Stomach (tissue), 9 donors: Measurements from ENCODE around the gene MOB4. TPM values are rescaled to one million over a fixed set of nuclear protein-coding genes. Genes with fewer than 3 reads are reported as not detected.
A peak's percentile ranks its signal among the peaks of the same experiment; 100 is the strongest.

ENCODE experiments used
- DNase-seq, 2 donors: peaks; one replicate each; pipeline versions ENCODE4 v3.0.0 to v3.0.0-alpha.2; 2013 to 2019
- H3K27ac ChIP-seq, 5 donors: fragments of 200-600 bp in 4 of 5; sonication (generic) in 4 of 5; one replicate each; pipeline ENCODE4 v1.5.1; 2013 to 2019; ENCODE audit warnings: mild to moderate bottlenecking in 1 of 5, moderate library complexity in 1 of 5
- H3K27me3 ChIP-seq, 3 donors: fragments of 200-600 bp; sonication (generic); one replicate each; pipeline ENCODE4 v1.5.1; 2017 to 2019; ENCODE audit warnings: mixed run types in 1 of 3
- H3K36me3 ChIP-seq, 4 donors: fragments of 200-600 bp; sonication (generic); 1 replicate in 3 of 4; 2 replicates in 1 of 4; pipeline ENCODE4 v1.5.1; 2016 to 2019
- H3K4me1 ChIP-seq, 4 donors: fragments of 200-600 bp; sonication (generic); one replicate each; pipeline ENCODE4 v1.5.1; 2016 to 2019
- H3K4me3 ChIP-seq, 4 donors: fragments of 200-600 bp; sonication (generic) in 3 of 4; one replicate each; pipeline ENCODE4 v1.5.1; 2016 to 2019; ENCODE audit warnings: mild to moderate bottlenecking in 1 of 4
- H3K9me3 ChIP-seq, 4 donors: fragments of 200-600 bp; sonication (generic); one replicate each; pipeline ENCODE4 v1.5.1; 2016 to 2019
- CTCF ChIP-seq, 7 experiments: fragments of 450-650 bp in 4 of 7; fragments of 200-600 bp in 3 of 7; sonication (generic) in 3 of 7; IDR thresholded peaks; one replicate each; pipeline ENCODE4 v1.5.1; 2016 to 2019; ENCODE audit warnings: antibody characterized with exemption in 7 of 7, control low read depth in 2 of 7, mild to moderate bottlenecking in 1 of 7
- EP300 ChIP-seq: sonication (generic); formaldehyde crosslinking; IDR thresholded peaks from one replicate; pipeline ENCODE4 v1.6.1; 2017; ENCODE audit warnings: antibody characterized with exemption
- POLR2A ChIP-seq, 4 donors: fragments of 450-650 bp; IDR thresholded peaks; one replicate each; pipeline ENCODE4 v1.6.1; 2016; ENCODE audit warnings: antibody characterized with exemption in 4 of 4, control low read depth in 2 of 4, mild to moderate bottlenecking in 1 of 4, moderate library complexity in 1 of 4
- POLR2AphosphoS5 ChIP-seq, 3 donors: sonication (generic); formaldehyde crosslinking; IDR thresholded peaks; one replicate each; pipeline ENCODE4 v1.6.1; 2016; ENCODE audit warnings: antibody characterized with exemption in 3 of 3
- WGBS, 5 donors: extraction: QIAGEN DNeasy Blood & Tissue Kit in 3 of 5; methylation state at CpG; one replicate each; pipeline versions ENCODE4 v1.1.5 to v1.1.7; 2013 to 2018; 5-methylcytosine and 5-hydroxymethylcytosine counted together
- intact Hi-C: fragments of 100-400 bp; cut with DNase I; formaldehyde crosslinking; loops from one replicate; pipeline ENCODE4 v1.15.1; 2023; ENCODE audit warnings: low total_unique reads
- polyA plus RNA-seq, 3 donors: library from polyadenylated mRNA; stranded (reverse); fragments of 200-250 nt; gene quantifications; one replicate each; pipeline ENCODE4 v1.2.3, GENCODE V29; 2013
- total RNA-seq, 5 donors: library from RNA; depleted of rRNA; stranded (reverse); fragments of >200 nt; gene quantifications; one replicate each; pipeline versions ENCODE4 v1.1.0 to v1.2.3, GENCODE V29; 2014 to 2016
- donor health status: healthy with polysubstance abuse.
- donor health status: Bipolar disorder and iron deficiency.
- donor health status: healthy.

MOB4 gene
- total and polyA plus RNA-seq, 8 donors = 2.6 to 56.0 (median 27.2) TPM

DNA sequence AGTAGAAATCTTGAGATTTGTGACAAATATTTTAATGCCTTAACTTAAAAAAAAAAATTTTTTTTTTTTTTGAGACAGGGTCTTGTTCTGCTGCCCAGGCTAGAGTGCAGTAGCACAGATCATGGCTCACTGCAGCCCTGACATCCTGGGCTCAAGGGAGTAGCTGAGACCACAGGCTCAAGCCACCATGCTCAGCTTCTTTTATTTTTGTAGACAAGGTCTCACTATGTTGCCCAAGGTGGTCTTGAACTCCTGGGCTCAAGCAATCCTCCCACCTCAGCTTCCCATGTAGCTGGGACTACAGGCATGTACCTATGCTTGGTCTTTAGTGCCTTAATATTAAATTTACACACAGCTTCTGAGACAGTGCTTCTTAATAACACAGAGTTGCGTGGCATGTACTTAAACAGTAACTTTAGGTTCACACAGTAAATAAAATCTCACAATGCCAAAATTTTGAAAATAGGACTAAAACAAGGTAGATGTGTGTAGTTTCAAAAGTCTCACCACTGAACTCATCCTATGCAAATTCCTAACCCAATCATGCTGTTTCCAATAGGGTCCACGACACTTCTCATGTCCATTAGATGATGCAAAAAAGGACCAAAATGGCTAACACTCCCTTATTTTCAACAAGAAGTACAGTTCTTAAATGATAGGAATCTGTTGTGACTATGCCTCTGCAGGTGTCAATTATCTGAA, 20.3 kb upstream of the MOB4 start:
- peaks cover 55 to 70% (median 66%) of the 10 kb centered on the region in 4 donors for H3K36me3 ChIP-seq
- H3K27ac ChIP-seq = no peak overlapping the region
- DNase-seq = no peak
- H3K4me3 ChIP-seq = no peak overlapping the region
- TF ChIP-seq EP300 (no peak), POLR2A (IDR thresholded peaks at IDR 0.05) (no peak), CTCF (IDR thresholded peaks at IDR 0.05) (no peak), POLR2AphosphoS5 (IDR thresholded peaks at IDR 0.05) (no peak)
- no peaks in the 10 kb centered on the region for H3K27me3 ChIP-seq
- no peaks in the 10 kb centered on the region for H3K9me3 ChIP-seq
- peaks cover 24 to 45% (median 35%) of the 10 kb centered on the region in 4 donors for H3K4me1 ChIP-seq
- 80 to 92% (median 87%) methylated on average over 2 of the region's 2 CpGs for WGBS, 5 donors
- intact Hi-C loops = no loop called here

DNA sequence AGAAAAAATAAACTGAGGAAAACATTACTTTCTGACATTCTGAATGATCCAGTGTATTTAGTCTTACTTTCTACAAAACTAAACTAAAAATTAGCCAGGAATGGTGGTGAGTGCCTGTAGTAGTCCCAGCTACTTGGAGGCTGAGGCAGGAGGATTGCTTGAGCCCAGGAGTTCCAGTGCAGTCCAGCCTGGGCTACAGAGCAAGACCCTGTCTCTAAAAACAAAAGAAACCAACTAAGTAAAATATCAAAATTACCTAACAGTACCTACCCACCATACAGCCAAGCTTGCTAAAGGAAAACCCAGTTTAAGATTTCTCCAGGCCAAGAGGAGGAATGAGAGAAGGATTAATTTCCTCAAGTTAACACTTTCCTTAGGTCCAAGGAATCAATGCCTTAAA, 19.2 kb upstream of the MOB4 start:
- Histone ChIP-seq H3K4me3 (peak overlapping the region in 1 of 4 donors; percentile 90), H3K27me3 (no peaks in the 10 kb centered on the region), H3K27ac (no peak overlapping the region), H3K36me3 (peaks cover 51 to 59% (median 55%) of the 10 kb centered on the region in 4 donors), H3K9me3 (no peaks in the 10 kb centered on the region), H3K4me1 (peaks cover 31 to 50% (median 40%) of the 10 kb centered on the region in 4 donors)
- TF ChIP-seq POLR2AphosphoS5 (IDR thresholded peaks at IDR 0.05) (no peak), CTCF (IDR thresholded peaks at IDR 0.05) (no peak), EP300 (no peak), POLR2A (IDR thresholded peaks at IDR 0.05) (no peak)
- DNase-seq = no peak
- intact Hi-C loops = no loop called here

DNA sequence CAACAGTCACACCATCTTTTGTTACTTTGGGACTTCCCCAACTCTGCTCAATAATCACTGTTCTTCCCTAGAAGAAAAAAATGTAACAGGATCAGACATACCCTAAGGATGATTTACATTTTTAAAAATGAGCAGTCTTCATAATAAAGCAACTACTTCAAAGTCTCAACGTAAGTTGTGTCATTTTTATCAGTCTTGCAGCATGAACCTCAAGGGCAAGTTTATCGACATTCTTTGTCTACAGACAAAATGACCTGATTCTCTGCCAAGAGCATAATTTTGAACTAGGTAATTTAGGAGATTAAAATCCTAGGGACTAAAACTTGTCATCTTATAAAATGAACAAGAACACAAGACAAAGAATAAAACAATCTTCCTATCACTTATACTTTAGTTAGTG, 18.5 kb upstream of the MOB4 start:
- WGBS, 5 donors = 10 to 34% (median 17%) methylated on average over 2 of the region's 2 CpGs
- TF ChIP-seq POLR2AphosphoS5 (IDR thresholded peaks at IDR 0.05) (no peak), CTCF (IDR thresholded peaks at IDR 0.05) (no peak)
- Histone ChIP-seq H3K9me3 (no peaks in the 10 kb centered on the region), H3K27ac (peak overlapping the region in 1 of 5 donors; percentile 100), H3K27me3 (no peaks in the 10 kb centered on the region), H3K4me3 (peak overlapping the region in 2 of 4 donors; percentile 78 to 90), H3K36me3 (peaks cover 44 to 55% (median 51%) of the 10 kb centered on the region in 4 donors), H3K4me1 (peaks cover 38 to 54% (median 45%) of the 10 kb centered on the region in 4 donors)
- DNase-seq = peak in 1 of 2 donors; percentile 6
- intact Hi-C loops = no loop called here

GRCh38 chr2:197498235-197498936, 17.5 kb upstream of the MOB4 start:
- peak in 1 of 2 donors; percentile 16 for DNase-seq
- H3K27ac ChIP-seq = peak overlapping the region; percentile 94 to 100 (median 98)
- H3K9me3 ChIP-seq = no peaks in the 10 kb centered on the region
- peak overlapping the region; percentile 66 to 90 (median 81) for H3K4me3 ChIP-seq
- intact Hi-C loops = no loop called here
- no peak for TF ChIP-seq CTCF (IDR thresholded peaks at IDR 0.05)
- H3K36me3 ChIP-seq = peaks cover 34 to 55% (median 45%) of the 10 kb centered on the region in 4 donors
- WGBS, 5 donors = 5 to 9% (median 7%) methylated on average over 14 of the region's 14 CpGs
- H3K4me1 ChIP-seq = peaks cover 39 to 64% (median 50%) of the 10 kb centered on the region in 4 donors
- no peaks in the 10 kb centered on the region for H3K27me3 ChIP-seq
